Germinal center (tissue), 1 donor: ENCODE results near the gene RB1.
"Not testable (repeated sequence)": the region's sequence is repeated elsewhere in the genome, so short reads cannot be mapped to it uniquely, and the experiment has no call there.

ENCODE experiments used
- DNase-seq: peaks from one replicate; pipeline ENCODE4 v3.0.0; 2012; ENCODE audit warnings: mixed read lengths, low spot score

The RB1 gene

GRCh38 chr13:48410199-48410598 lies 106.6 kb downstream of the RB1 start:
- DNase-seq, result no peak

DNA sequence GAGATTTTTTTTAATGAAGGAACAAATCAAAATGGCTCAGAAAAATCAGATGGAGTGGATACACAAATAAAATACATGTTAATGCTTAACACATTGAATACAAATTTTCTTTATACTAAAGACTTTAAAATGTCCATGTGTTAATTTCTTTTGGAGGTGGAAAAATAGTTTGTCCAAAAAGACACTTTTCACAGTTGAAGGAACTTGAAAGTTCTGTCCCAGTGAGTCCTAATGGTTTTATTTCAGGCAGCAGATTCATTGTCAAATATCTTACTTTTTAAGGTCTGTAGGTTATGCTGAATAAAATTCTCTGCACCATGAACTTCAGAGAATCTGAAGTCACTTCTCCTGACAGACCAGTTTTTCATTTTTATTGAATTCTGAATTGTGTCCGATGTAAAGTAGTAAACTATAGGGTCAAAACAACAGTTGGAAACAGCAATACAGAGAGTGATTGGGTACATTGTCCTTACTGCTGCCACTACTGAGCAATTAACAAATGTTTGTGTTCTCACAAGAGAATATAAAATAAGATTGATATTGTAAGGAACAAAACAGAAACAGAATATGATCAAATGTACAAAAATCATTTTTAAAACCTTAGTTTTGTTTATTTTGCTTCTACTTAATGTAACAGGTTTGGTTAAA lies 107.7 kb downstream of the RB1 start:
- no peak for DNase-seq

DNA sequence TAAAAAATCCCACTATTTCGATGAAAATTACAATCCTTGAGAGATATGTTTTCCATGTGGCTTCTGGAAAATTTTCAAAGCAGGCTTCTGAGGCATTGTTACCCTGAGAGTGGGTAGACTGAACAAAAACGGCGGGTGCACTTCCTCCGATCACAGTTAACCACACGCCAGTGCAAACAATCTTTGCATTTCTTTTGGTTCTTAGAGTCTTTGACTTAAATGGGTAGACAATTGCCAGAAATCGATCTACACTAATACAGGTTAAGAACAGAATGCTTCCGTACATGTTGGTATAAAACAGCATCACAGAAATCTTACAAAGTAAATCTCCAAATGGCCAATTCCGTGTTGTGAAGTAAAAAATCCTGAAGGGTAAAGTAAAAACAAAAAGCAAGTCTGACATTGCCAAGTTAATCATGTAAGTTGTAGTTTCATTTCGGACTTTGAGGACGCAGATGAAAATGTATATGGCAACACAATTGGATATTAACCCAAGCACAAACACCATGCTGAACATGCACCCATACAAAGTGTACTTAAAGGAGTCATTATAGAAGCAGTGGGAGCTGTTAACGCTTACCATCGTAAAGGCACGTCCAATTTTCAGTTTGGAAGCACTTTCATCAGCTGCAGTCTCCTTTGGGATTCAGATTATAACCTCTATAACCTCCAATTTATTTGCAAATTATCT lies 108.4 kb downstream of the RB1 start:
- no peak for DNase-seq

- DNase-seq, result no peak
These were observed 109.4 kb downstream of the RB1 start, which contains the start of gene LPAR6 for GRCh38 chr13:48412881-48413351. LPAR6 (minus strand) TSS chr13:48413113; CDS start chr13:48412423, 690 bp downstream.

- no peak for DNase-seq
These were observed 111.0 kb downstream of the RB1 start for GRCh38 chr13:48414501-48414900.

DNA sequence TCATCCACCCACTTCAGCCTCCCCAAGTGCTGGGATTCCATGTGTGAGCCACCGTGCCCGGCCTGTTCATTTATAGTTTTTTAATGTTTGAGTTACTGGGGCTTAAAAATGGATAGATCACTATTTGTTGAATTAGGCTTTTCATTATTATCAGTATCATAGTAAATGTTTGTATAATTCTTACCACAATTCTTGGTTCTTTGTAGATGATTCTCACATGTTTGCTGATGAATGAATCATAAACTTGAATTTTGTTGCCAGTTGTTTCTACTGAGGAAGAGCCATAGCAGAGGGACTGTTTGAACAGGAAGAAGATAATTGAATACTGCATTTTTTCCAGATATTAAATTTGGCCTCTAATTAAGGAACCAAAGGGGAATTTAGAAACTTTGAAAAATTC lies 112.0 kb downstream of the RB1 start:
- no peak for DNase-seq

DNA sequence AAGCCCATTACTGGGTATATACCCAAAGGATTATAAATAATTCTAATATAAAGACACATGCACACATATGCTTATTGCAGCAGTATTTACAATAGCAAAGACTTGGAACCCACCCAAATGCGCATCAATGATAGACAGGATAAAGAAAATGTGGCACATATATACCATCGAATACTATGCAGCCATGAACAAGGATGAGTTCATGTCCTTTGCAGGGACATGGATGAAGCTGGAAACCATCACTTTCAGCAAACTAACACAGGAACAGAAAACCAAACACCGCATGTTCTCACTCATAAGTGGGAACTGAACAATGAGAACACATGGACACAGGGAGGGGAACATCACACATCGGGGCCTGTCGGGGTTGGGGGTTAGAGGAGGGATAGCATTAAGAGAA lies 118.5 kb downstream of the RB1 start:
- DNase-seq, result not testable (repeated sequence)

- DNase-seq, result no peak
These were observed 120.7 kb downstream of the RB1 start for GRCh38 chr13:48424212-48424611.

- DNase-seq, result no peak
These were observed 122.5 kb downstream of the RB1 start for GRCh38 chr13:48426052-48426451.

- DNase-seq, result not testable (repeated sequence)
These were observed 123.3 kb downstream of the RB1 start for GRCh38 chr13:48426755-48427298.

GRCh38 chr13:48429036-48429435 lies 125.5 kb downstream of the RB1 start:
- DNase-seq, result no peak

- DNase-seq, result no peak
These were observed 126.3 kb downstream of the RB1 start for GRCh38 chr13:48429886-48430285.

GRCh38 chr13:48431431-48431830 lies 127.9 kb downstream of the RB1 start:
- no peak for DNase-seq

DNA sequence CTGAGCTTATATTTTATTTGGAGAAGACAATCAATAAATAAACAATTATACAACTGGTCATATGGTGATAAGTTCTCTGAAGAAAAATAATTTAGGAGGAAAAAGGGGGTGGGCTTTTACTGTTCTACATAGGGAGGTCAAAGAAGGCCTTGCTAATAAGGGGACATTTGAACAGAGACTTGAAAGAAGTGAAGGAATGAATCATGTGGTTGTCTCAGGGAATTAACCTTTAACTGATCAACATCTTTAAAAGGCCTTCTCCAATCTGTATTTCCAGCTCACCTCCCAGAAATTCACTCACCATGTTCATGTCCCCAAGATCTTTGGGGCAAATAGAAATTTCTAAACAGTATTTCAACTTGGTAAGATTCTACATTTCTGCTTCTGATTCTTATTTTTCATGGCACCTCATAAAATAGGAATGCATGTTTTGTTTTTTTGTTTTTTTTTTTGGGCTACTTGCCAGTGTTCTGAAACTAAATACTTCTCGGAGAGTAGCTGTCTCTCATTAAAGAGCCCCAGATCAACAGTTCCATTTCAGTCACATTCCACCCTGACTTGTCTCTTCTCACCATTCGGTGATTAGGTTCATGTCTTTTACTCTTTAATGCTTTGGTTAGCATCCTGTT lies 128.6 kb downstream of the RB1 start:
- DNase-seq, result no peak

DNA sequence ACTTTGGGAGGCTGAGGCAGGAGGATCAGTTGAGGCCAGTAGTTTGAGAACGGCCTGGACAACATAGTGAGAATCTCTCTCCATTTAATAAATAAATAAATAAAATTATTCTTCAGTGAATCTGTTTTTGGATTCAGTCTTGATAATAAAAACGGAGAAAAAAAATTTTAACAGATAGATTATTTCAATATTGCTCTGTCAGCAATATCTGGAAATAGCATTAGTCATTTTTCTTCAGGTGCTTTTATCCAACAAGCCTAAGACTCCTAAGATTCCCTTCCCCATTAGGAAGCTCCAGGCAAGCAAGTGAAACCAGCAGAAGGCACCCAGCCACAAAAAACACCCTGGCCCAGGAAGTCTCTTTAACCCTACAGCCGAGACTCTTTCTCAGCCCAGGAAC lies 130.6 kb downstream of the RB1 start:
- DNase-seq, result no peak

- DNase-seq, result no peak
These were observed 133.2 kb downstream of the RB1 start for GRCh38 chr13:48436661-48437288.

GRCh38 chr13:48437371-48437770 lies 133.8 kb downstream of the RB1 start:
- DNase-seq, result no peak

DNA sequence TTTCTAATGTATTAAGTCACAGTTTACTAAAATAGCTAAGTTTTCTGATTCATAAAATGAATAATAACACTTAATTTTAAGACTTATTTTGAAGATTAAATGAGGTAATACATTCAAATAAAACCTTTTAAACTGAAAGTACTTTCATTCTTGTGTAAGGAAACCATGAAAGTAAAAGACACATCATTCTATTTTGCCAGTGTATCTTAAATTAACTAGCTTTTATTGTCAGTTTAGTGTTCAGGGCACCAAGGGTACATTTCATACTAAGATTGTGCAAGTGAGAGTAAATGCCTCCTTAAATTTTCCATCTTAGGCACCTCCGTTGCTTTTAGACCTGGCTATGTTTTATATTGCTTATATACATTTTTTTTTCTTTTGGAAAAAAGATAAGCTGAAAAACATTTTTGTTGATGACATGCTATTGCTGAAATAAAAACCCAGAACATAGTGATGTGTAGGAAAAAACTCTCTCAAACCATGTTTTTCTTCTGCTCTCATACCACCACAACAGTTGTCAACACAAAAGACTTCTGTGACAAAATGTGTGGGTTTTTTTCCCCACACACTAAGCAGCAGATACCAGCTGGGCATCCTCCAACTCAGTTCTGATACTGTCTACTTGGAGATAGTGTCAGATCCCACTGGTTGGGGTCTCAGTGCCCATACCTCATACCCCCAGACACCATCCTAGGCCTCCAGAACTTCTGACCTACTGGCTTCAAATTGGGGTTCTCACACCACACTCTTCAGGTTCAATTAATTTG lies 140.1 kb downstream of the RB1 start:
- no peak for DNase-seq

GRCh38 chr13:48446464-48446863 lies 142.9 kb downstream of the RB1 start:
- DNase-seq, result no peak

DNA sequence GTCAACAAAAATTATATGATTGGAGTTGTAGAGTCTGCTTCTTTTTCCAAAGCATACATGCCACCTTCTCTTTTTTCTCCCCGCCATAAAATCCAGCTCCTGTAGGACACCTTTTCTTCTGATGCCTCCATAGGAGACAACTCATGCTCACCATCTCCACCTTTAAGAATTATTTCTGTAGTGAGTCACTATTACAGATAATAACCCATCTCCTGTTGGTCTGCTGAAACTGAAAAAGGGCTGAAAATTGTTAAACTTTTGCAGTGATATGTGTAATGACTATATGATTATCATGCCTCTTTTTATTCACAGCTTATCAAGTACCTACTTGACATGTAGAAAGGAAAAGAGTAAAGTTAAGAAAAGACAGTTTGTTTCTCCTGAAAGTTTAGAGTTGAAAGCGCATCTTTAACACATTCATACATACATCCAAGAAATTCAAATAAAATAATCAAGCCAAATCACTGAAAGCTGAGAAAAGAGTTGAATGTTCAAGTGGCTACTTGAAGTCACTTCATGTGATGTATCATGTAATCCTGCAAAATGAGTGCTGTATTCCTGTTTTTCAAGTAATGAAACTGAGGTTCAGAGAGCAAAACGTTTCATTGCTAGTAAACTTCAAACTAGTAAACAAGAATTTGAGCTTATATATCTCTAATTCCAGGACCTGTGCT lies 144.9 kb downstream of the RB1 start:
- no peak for DNase-seq

DNA sequence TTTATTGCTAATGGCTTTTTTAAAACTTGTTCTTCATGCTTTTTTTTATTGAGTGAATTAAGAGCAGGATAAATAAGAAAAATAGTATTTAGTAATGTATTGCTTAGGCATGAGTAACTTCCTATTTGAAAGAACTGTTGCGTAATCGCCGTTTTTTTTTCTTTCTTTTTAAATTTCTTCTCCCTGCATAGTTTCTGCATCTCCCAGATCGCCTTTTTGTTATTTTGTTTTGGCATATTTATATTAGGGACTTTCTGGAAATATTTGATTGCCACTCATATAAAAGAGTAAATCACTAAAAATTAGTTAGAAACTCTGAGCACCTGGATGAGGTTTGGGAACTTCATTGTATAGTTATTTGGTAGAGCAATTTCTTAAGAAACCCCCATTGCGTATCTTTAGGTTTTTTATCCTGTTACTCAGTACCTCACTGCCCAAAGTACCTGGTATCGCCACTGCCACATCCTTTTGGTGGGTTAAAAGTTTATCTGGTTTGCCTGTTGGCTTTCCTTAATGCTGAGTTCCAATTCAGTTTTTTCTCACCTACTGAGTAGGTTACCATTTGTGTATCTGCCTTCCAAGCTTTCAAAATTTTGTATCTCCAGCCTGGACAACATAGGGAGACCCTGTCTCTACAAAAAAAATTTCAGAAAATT lies 145.5 kb downstream of the RB1 start:
- no peak for DNase-seq
